HG02938 (cell line): ENCODE data around the gene TST.

Experiments
- ATAC-seq: cut with Tn5 transposase; IDR thresholded peaks from one replicate; pipeline ENCODE4 v1.9.1; 2021; ENCODE audit warnings: mild to moderate bottlenecking, moderate library complexity; ENCODE audit not compliant: unreplicated experiment

TST gene

DNA sequence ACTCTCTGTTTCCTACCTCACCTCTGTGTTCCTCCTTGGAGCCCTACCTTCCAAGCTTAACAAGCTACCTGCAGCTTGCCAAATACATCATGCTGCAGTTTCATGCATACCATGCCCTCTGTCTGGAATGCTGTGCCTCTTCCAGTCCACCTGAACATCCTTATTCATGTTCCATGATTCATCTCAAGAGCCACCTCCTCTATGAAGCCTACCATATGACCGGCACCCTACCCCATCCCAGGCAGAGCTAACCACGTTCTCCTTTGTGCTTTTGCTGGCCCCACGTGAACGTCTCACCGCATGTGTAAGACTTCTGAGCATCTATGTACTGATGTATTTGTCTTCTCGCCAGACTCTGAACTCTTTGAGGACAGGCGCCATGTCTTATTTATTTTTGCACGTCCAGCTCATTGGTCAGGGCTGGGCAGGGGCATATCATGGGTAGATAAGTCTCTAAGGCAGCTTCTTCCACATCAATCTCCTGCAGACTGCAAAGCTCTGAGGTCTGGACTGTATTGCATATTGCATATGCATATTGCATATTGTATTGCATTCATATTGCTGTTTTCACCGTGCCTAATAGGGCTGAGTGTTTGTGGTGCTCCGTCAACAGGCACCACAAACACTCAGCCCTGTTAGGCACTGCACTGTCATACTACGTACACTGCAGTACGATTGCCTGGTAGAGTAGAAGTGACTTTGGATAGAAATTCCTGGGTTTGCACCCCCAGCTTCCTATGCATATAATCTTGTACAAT is 31.0 kb downstream of the TST start:
- ATAC-seq, result no peak

DNA sequence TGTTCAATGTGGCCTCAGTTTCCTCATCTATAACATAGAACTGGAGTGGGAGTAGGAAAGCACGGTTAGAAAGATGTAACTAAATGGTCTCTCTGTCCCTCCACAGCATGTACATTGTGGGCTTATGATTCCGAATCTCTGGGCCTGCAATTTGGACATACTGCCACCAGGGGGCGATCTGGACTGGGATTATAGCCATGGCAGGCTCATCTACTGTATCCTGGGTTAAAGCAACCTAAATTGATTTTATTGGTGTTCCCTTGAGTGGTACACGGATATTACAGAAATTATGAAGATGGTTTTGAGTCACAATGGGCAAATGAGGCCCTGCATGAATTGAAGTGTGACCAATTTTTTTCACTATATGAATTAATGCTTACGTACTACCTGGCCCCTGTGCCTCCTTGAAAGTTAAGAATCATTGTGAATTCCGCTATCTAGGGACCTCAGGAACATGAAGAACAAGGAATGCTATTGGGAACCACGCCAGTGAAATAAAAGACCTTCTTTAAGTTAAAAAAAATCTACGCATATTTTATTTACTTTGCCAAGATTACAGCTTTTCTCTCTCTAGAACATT is 32.9 kb downstream of the TST start:
- no peak for ATAC-seq

DNA sequence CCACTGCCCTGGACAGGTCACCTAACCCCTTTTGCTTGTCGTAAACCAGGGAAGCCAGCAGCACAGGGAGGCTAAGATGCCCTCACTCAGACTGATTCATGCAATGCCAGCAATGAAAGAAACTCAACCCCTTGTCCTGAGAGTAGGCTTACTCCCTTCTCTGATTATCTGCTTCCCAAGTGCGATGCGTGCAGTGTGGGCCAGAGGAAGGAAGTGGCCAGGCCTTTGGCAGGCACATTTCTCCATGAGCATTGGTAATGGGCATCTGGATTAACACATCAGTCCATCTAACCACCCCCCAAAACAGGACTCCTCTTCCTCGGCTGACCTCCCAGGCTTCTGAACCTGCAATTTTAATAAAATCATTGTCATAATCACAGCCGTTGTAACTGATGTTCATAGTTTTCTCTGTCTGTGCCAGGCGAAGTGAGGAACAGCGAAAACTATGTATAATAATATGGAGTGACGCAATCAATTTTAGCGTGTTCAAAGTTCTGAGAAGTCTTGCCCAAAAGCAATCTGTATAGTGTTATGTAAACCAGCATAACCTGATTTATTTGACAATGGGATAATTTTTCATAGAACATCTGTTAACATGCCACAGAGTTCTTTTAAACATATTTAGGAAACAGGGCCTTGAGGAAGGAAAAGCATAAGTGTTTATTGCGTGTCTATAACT is 33.9 kb downstream of the TST start:
- ATAC-seq, result no peak

DNA sequence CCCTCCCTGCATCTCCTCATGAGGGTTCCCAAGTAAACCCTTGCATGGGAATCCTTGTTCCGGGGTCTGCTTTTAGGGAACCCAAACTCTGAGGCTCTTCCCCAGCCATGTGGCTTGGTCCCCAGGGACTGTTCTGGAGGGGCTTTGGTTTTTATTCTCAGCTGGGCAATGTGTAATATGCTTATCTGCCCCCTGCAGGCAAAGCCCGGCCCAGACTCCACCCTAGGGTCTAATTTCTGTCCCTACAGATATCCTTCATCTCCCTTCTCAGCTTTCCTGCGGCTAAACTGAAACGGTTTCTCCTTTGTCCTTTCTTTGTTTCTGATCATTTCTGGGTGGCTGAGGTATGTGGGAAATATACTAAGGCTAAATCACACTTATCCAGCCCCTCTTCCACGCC is 37.1 kb downstream of the TST start:
- ATAC-seq, result no peak

DNA sequence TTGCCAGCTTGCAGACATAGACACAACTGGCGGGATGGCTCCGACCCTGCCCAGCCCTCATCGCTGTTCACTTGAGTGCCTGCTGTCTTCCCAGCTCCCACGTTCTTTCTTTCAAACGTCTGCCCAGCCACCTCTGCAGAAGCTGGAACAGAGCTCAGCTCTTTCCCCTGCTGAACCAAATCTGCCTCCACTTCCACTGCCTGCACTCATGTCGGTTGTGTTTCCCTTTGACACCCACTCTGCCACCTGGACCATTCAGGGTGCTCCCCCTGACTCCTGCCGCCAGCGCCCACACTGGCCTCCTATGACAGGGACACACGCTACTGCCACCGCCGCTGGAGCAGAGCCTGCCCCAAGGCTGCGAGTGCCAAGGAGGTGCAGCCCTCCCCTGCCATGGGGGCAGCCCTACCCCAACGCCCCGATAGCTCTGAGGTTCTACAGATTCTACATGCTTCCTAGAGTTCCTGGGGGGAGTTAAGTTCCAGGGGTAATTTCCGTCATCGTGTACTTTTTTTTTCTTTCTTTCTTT is 37.9 kb downstream of the TST start:
- ATAC-seq, result no peak

DNA sequence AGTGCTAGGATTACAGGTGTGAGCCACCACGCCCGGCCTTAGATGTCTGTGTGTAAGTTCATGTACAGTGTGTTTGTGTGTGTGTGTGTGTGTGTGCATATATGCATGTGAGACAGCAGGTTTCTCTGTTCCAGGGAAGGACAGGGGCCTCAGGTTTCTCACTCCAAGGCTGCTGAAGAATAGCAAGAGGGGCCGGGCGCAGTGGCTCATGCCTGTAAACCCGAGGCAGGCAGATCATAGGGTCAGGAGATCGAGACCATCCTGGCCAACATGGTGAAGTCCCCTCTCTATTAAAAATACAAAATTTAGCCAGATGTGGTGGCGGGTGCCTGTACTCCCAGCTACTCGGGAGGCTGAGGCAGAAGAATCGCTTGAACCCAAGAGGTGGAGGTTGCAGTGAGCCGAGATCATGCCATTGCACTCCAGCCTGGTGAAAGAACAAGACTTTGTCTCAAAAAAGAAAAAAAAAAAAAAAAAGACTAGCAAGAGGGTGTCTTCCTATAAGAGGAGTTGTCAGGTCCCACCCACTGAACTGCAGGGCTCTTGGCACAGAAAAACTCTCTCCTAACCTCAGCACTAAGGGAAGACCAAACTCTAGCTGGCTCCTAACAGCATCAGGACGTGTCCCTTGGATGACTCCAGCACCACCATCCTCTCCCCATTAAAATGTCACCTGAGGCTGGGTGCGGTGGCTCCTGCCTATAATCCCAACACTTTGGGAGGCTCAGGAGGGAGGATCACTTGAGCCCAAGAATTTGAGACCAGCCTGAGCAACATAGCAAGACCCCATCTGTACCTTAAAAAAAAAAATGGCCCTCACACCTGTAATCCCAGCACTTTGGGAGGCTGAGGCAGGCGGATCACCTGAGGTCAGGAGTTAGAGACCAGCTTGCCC is 40.0 kb downstream of the TST start:
- ATAC-seq, result no peak

DNA sequence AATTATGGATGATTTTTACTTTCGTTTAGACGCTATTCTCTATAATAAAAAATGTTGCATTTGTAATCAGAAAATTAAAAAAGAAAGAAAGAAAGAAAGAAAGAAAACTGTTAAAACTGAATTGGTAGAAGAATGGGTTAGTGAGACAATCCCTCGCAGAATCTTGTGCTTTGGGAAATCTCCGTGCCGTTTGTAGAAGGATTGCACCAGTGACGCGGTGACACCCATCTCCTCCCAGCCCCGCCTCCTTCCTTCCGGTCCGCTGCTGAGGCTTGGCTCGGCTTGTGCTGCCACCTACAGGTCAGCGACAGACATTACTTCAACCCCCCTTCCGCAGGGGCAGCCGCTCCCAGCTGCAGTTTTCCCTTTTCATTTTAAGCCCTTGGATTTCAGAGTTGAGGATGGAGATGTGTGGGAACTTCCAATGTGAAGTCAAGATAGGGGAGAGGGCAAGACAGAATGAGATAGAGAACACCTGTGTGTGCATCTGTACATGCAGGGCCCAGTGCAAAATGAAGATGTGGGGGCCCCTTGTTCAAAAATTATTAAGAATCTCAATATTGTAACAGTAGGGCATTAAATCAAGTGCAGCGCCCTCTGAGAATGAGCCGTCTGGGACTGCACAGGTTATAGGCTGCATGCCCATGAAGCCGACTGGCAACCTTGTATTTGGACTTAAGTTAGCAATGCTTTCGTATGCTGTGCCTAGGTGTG is 41.1 kb downstream of the TST start:
- ATAC-seq, result no peak

DNA sequence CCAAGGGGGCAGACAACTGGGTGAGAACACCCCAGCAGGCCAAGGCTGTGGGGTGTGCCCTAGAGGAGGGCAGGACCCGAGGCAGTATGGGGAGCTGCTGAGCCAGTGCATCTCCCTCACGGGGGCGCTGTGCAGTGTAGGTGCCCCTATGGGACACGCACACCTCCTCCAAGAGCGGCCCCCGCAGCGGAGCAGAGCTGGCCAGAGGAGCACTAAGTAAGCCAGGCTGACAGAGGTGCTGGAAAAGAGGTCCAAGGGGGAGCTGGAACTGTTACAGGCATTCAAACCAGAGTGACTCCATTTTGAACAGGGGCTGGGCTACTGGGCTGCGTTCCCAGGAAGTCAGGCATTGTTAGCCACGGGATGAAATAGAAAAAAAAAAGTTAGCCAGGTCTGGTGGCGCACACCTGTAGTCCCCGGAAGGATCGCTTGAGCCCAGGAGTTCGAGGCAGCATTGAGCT is 41.8 kb downstream of the TST start:
- no peak for ATAC-seq

DNA sequence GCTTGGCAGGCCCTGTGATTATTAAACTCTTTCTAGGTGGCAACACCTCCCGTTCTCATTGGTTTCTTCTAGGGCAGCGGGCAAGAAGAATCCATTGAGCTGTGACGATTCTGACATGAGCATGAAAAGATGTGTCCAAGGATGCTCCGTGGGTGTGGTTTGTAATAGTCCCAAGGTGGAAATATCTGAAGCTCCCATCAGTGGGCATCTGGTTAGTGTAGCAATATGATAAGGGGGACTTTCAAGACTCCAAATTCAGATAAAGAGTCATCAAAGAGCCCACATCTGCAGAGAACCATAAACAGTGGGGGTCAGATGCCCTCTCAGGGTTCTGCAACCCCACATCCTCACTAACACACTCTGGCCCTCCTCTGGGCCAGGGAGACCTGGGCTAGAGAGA is 42.6 kb downstream of the TST start:
- ATAC-seq, result no peak

DNA sequence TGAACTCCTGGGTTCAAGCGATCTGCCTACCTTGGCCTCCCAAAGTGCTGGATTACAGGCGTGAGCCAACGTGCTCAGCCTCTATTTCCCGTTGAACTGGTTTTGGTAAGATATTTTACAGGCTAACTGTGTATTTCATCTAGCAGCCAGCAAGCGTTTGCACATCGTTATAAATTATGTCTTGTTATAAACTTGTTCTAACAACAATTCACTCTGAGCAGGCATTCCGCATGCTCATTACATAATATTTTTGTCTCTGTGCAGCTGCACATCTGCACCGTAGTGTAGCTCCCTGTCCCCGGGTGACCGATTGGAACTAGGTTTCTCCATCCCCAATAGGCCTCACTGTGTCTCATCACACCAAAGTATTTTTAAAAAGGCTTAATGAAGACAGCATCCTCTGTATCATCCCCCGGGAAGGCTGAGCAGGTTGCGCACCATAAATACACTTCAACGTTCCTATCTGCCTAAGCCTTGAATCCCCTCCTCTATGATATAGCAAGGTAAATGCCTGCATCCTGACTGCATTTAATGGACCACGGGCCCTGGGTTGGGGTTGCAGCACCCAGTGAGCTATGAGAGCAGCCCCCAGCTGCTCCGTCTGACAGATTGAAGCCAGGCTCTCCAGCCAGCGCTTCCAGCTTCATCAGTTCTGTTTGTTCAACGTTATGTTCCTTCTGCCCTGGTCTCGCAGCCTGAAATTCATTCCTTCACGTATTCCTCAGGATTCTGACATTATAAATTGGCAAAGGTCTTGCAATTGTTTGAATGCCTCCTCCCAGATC is 47.7 kb downstream of the TST start:
- no peak for ATAC-seq

DNA sequence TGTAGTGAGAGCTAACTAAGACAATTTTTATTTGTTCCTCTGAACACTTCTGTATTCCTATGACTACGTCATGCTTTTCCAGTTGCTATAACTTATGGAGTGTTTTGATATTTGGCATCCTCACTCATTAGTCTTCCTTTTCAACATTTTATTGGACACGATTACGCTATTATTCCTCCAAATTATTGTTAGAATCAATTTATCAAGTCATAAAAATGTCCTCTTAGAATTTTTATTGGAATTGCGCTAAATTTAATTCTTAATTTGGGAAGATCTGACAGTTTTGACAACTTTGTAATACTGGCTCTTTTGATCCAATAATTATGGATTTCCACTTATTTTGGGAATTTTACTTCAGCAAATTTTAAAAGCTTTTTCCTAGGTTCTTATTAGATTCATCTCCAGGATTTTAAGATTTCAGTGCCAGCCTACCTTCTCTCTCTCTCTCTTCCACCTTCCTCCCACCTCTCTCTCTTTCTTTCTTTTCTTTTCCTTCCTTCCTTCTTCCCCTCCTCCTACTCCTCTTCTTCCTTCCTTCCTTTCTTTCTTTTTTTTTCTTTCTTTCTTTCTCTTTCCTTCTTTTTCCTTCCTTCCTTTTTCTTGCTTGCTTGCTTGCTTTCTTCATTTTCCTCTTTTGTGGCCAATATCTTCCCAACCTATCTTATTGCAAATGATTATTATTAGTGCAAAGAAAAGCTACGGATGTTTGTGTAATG is 50.8 kb downstream of the TST start:
- ATAC-seq, result no peak

DNA sequence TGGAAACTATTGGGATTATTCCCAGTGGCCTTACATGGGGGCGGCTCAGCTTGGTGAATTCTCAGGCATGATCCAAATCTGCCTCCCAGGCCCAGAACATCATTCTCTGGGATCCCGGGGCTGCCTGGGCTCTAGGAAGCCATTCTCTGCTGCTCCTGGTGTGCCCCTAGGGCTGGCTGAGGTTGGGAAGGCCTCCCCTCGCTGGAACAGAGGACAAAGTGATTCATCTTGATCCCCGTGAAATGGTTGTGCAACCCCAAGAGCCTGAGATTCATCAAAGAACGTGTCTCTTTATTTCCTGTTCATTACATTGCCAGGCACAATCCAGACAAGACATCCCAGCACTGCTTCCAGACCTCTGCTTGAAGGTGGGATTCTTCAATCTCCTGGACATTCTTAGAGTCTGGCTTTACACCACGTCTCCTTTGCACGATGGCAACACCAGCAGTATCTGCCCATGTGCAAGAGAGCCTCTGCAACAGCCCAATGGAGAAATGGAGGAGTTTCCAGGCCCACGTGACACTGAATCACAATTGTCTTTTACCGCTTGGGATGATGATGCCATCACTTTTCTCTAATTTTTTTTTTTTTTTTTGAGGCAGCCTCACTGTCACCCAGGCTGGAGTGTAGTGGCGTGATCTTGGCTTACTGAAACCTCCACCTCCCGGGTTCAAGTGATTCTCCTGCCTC is 52.3 kb downstream of the TST start:
- no peak for ATAC-seq

DNA sequence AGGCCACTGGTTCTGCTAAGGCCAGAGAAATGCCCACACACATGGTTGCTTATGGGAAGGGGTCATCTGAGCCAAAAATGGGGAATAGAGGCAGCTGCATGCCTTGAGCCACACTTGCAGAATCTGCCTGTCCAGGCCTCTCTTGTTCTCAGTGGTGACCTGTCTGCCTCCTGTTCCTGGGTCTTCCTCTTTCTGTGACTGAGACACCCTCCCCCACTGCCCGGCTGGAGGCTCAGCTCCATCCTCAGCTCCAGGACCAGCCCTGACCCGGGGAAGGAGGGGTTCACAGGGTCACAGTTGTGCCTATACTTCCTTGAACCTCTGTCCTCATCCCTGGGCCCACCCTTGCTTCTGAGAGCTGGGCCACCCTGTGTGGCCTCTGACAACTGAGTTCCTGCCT is 53.6 kb downstream of the TST start:
- no peak for ATAC-seq

DNA sequence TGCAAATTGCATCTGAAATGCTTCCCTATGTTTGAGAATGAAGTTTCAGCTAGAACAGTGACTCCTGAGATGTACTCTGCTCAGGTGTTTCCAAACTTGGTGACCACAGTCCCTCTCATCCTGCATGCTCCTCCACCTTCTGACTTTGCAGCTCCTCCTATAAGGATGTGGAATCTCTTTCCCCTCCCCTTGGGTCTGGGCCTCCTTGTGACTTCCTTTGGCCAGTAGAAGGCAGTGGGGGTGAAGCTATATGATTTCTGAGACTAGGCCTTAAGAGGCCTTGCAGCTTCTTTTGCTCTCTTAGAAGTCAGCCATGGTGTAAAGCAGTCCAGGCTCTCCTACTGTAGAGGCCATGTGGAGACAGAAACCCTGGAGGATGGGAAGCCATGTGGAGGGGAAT is 55.1 kb downstream of the TST start:
- ATAC-seq, result no peak

DNA sequence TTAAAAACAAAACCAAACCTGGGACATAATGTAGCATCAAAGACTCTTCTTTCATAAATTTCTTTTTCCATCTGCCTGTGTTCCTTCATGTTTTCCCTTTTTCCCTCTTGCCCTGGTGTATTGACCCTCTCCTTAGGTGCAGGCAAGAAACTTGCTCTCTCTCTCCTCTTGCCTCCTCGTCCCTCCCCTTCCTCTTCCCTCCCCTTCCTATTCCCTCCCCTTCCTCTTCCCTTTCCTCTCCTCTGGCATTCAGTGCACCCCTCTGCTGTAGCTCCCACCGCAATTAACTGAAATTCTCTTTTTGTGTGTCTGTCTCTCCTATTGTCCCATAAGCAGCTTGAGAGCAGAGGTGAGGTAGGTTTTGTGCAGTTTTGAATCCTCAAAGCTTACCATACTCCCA is 55.9 kb downstream of the TST start:
- ATAC-seq, result no peak

DNA sequence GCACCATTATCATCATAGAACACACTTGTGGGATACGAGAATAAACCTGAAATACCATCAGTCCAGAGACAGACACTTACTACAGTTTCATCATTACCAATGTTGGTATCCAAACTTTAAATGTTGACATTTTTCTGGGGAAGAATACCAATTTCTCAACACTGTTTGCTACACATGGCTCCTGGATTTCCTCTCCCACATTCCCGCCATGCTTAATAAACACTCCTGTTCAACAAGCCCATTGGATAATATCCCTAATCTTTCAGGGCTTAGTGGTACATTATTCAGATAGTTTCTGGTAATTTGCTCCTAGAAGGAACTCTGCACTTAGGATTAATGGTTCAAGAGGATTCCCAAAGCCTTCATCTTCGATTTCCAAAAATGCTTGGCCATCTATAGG is 57.6 kb downstream of the TST start:
- no peak for ATAC-seq
